Measurements from ENCODE around the gene IER5L.

DNA sequence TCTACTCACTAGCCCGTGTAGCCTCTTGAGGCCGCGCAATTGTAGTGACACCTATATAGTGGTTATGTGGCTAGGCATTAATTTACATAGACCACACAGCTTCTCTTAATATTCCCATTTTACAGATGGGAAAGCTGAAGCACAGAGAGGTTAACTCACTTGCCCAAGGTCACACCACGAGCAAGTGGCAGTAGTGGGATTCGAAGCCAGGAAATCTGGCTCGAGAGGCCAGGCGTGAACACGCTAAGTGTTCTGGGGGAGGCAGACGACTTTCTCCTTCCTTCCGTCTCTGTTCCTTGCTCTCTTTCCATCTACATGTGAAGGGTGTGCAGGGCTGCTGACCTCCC lies 49.8 kb upstream of the IER5L start:
- TF ChIP-seq TCF4 (CRISPR knock-in tag; IDR thresholded peaks at IDR 0.05; ENCODE audit: borderline replicate concordance) (no peak), ZFP30 (CRISPR knock-in tag; IDR thresholded peaks at IDR 0.05) (no peak), TOX (CRISPR knock-in tag; IDR thresholded peaks at IDR 0.05; ENCODE audit: borderline replicate concordance) (no peak), ARNTL (CRISPR knock-in tag; IDR thresholded peaks at IDR 0.05; ENCODE audit: borderline replicate concordance, low read depth) (no peak), PATZ1 (CRISPR knock-in tag; IDR thresholded peaks at IDR 0.05; ENCODE audit: borderline replicate concordance) (no peak), POU6F1 (CRISPR knock-in tag; IDR thresholded peaks at IDR 0.05; ENCODE audit: borderline replicate concordance, low read depth) (no peak), ZFP3 (CRISPR knock-in tag; IDR thresholded peaks at IDR 0.05) (no peak), RARB (CRISPR knock-in tag; IDR thresholded peaks at IDR 0.05) (no peak), ZNF8 (CRISPR knock-in tag; IDR thresholded peaks at IDR 0.05) (no peak), ISL1 (CRISPR knock-in tag; IDR thresholded peaks at IDR 0.05) (no peak)
